ENCODE results near the gene STPG1. TPM values are rescaled to one million over a fixed set of nuclear protein-coding genes. Genes with fewer than 3 reads are reported as not detected.

Gene STPG1
- total and polyA plus RNA-seq, 9 of the 15 experiments (the other 6 are each of a cell fraction or from before 2014, with no cell fraction given): 5.0 to 11.9 (median 8.3) TPM

DNA sequence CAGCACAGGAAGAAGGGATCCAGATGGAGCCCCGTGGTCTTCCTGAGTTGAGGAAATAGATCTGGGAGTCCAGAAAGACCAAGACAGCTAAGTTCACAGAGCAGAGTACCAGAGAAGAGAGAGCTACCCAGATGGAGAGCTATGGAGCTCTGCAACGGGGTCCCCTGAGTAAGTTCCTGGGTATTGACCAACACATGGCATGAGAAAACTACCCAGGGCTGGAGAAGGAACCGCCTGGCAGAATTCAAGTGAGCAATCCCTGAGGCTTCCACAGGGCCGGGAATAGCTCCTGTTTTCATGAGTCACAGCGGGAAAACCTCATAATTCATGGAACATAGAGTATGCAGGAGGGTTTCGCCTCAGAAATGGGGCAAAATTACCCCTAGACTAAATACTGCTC lies 19.7 kb downstream of the STPG1 start (continued):
- TF ChIP-seq ETV6 (IDR thresholded peaks at IDR 0.05; ENCODE audit: borderline replicate concordance in 1 of 2, low read depth in 2 of 2, low read length in 1 of 2) (no peak), ETV6 (CRISPR knock-in tag; IDR thresholded peaks at IDR 0.05; ENCODE audit: borderline replicate concordance) (no peak), ZFX (CRISPR knock-in tag; IDR thresholded peaks at IDR 0.05) (no peak), RBM14 (IDR thresholded peaks at IDR 0.05; ENCODE audit: borderline replicate concordance, insufficient read depth, low read depth, low read length) (no peak), ZNF3 (CRISPR knock-in tag; IDR thresholded peaks at IDR 0.05) (no peak), ARHGAP35 (IDR thresholded peaks at IDR 0.05; ENCODE audit: partially characterized antibody) (no peak), BHLHE40 (IDR thresholded peaks at IDR 0.05; ENCODE audit: low read length) (no peak)
- TF ChIP-seq, protein P1, sequence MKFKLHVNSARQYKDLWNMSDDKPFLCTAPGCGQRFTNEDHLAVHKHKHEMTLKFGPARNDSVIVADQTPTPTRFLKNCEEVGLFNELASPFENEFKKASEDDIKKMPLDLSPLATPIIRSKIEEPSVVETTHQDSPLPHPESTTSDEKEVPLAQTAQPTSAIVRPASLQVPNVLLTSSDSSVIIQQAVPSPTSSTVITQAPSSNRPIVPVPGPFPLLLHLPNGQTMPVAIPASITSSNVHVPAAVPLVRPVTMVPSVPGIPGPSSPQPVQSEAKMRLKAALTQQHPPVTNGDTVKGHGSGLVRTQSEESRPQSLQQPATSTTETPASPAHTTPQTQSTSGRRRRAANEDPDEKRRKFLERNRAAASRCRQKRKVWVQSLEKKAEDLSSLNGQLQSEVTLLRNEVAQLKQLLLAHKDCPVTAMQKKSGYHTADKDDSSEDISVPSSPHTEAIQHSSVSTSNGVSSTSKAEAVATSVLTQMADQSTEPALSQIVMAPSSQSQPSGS (CRISPR knock-in tag; IDR thresholded peaks at IDR 0.05): no peak

DNA sequence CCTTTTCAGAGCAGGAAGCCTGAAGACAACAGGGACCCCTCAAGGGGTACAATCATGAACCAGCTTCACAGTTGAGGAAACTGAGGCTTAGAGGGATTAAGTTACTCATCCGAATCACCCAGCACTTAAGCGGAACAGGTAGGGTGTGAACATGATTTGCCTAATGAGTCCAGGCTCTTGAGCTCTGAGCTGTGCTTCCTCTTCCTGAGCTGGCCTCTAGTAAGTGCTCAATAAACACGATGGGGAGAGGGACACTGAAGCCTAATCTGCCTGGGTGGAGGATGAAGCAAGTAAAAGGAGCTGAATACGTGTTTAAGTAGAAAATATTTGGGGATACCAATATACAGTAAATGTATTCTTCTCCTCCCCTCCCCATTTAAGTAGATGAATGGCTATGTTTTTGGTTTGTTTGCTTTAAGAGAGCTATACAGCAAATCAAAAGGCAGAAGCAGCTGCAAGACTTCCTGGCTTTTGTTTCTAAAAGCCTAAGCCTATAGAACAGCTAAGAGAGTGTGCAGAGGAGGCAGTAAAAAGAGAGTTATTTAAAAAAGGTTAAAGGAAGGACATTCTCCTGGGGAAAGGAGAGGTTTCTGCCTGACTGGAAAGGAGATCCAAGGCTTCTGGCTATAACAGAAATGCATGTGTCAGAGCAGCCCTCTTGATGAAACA lies 20.5 kb downstream of the STPG1 start:
- WGBS (ENCODE audit: insufficient coverage, low coverage, missing lambda C conversion rate): 51% methylated on average over 4 of the region's 4 CpGs
- TF ChIP-seq TAF7 (tag; IDR thresholded peaks at IDR 0.05) (no peak), TCF7L2 (IDR thresholded peaks at IDR 0.05; ENCODE audit: low read depth, low read length) (no peak), NRF1 (conservative IDR thresholded peaks at IDR 0.05 in 1 of 2, IDR thresholded peaks at IDR 0.05 in 1 of 2) (no peak), ZNF316 (IDR thresholded peaks at IDR 0.05) (no peak), SRSF1 (IDR thresholded peaks at IDR 0.05; ENCODE audit: low read depth, low read length) (no peak), CHD4 (IDR thresholded peaks at IDR 0.05; ENCODE audit: insufficient read depth, insufficient replicate concordance, low read depth, low read length, poor library complexity, severe bottlenecking) (no peak), ZNF3 (CRISPR knock-in tag; IDR thresholded peaks at IDR 0.05) (no peak), ZNF444 (CRISPR knock-in tag; IDR thresholded peaks at IDR 0.05) (no peak), MAFK (IDR thresholded peaks at IDR 0.05; ENCODE audit: low read length) (no peak)
- TF ChIP-seq, protein P2, sequence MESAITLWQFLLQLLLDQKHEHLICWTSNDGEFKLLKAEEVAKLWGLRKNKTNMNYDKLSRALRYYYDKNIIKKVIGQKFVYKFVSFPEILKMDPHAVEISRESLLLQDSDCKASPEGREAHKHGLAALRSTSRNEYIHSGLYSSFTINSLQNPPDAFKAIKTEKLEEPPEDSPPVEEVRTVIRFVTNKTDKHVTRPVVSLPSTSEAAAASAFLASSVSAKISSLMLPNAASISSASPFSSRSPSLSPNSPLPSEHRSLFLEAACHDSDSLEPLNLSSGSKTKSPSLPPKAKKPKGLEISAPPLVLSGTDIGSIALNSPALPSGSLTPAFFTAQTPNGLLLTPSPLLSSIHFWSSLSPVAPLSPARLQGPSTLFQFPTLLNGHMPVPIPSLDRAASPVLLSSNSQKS (CRISPR knock-in tag; IDR thresholded peaks at IDR 0.05): no peak
- TF ChIP-seq, protein P3, sequence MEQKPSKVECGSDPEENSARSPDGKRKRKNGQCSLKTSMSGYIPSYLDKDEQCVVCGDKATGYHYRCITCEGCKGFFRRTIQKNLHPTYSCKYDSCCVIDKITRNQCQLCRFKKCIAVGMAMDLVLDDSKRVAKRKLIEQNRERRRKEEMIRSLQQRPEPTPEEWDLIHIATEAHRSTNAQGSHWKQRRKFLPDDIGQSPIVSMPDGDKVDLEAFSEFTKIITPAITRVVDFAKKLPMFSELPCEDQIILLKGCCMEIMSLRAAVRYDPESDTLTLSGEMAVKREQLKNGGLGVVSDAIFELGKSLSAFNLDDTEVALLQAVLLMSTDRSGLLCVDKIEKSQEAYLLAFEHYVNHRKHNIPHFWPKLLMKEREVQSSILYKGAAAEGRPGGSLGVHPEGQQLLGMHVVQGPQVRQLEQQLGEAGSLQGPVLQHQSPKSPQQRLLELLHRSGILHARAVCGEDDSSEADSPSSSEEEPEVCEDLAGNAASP (IDR thresholded peaks at IDR 0.05): no peak

More for the DNA sequence above, 20.5 kb downstream of the STPG1 start:
- ChIA-PET CTCF (ENCODE audit: low intra/inter-chr PET ratio) (interaction anchor here (1.3 to 7.3 kb wide), 3 partner anchors 193 to 437 kb away, joined by 3 to 222 read pairs (median 5); no protein-coding TSS in a partner anchor), POLR2A (interaction anchor here (0.9 to 1.5 kb wide), 3 partner anchors 19 to 191 kb away, joined by 3 to 8 read pairs (median 4); partner anchors contain the start of gene STPG1)
- H3K4me3 ChIP-seq: no peak overlapping the region
- H3K27ac ChIP-seq (ENCODE audit: extremely low read depth, low read depth, low read length): no peak overlapping the region
- no peak overlapping the region for H2AFZ ChIP-seq (ENCODE audit: low read depth, low read length)
- intact Hi-C loops (cut with micrococcal nuclease): loop anchor here (2.0 kb wide), 1 partner anchor 322 kb away; no protein-coding TSS in a partner anchor
- in situ Hi-C loops (cut with MboI): loop anchor here (5.0 kb wide), 1 partner anchor 191 kb away; no protein-coding TSS in a partner anchor
- no peak for ATAC-seq
- H3K4me1 ChIP-seq (replicated peaks in 1 of 2; ENCODE audit: control insufficient read depth in 2 of 2, insufficient read depth in 2 of 2, low read length in 2 of 2): no peaks in the 10 kb centered on the region
- H3K9me1 ChIP-seq (ENCODE audit: control insufficient read depth, insufficient read depth, low read length): no peaks in the 10 kb centered on the region
- H4K20me1 ChIP-seq (replicated peaks; ENCODE audit: control insufficient read depth, insufficient read depth, low read length): 0 out of 2 replicates have a peak, but pooled peaks cover 5% of the 10 kb centered on the region
- H3K4me2 ChIP-seq (ENCODE audit: insufficient read depth, low read length): no peak overlapping the region
- H3K27me3 ChIP-seq (ENCODE audit: control insufficient read depth in 2 of 2, insufficient read depth in 2 of 2, low read length in 2 of 2): no peaks in the 10 kb centered on the region
- no peaks in the 10 kb centered on the region for H3K36me3 ChIP-seq (ENCODE audit: control insufficient read depth, insufficient read depth, low read length)
- no peaks in the 10 kb centered on the region for H3K9me3 ChIP-seq (replicated peaks; ENCODE audit: control insufficient read depth, insufficient read depth, low read depth, low read length)
- no peak overlapping the region for H3K9ac ChIP-seq (ENCODE audit: insufficient read depth in 1 of 2, low read depth in 2 of 2, low read length in 2 of 2)
- BruUV-seq (replicated peaks): no TSS peak
- no peak for FAIRE-seq
- H3K79me2 ChIP-seq (ENCODE audit: control insufficient read depth, insufficient read depth, low read length): no peaks in the 10 kb centered on the region
- peak in 1 of 4 experiments; percentile 3 for DNase-seq (ENCODE audit: extremely low read depth in 1 of 4, low spot score in 3 of 4)
